ENCODE data around the gene ASPG. TPM values are rescaled to one million over a fixed set of nuclear protein-coding genes. Genes with fewer than 3 reads are reported as not detected.

The ASPG gene
- total RNA-seq, 2 experiments from 2014 or later: not detected

DNA sequence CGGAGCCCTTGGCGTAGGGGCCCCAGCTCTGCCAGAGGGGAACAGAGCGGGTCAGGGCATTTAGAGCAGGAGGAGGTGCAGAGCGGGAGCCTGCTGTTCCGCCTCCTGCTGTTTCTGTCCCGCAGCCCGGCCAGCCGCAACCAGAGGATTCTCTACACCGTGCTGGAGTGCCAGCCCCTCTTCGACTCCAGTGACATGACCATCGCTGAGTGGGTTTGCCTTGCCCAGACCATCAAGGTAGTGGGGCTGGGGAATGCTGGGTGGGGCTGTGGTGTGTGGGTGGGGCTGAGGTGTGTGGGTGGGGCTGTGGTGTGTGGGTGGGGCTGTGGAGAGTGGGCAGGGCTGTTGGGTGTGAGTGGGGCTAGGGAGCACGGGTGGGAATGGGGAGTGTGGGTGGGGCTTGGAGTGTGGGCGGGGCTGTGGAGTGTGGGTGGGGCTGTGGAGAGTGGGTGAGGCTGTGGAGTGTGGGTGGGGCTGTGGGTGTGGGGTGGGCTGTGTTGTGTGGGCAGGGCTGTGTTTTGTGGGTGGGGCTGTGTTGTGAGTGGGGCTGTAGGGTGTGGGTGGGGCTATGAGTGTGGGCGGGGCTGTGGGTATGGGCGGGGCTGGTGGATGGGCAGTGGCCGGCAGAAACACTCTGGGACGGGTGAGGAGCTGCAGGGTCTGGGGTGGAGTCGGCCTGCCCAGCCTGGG is 8.0 kb downstream of the ASPG start:
- ATAC-seq (no peak), DNase-seq (no peak)
- no peak for TF ChIP-seq CTCF (IDR thresholded peaks at IDR 0.05)
- peaks cover 3% of the 10 kb centered on the region for H3K4me1 Mint-ChIP-seq (ENCODE audit: low read depth)
- H3K27ac Mint-ChIP-seq: no peak overlapping the region
- no peaks in the 10 kb centered on the region for H3K9me3 Mint-ChIP-seq
- CTCF ChIA-PET: interaction anchor here (0.9 to 2.3 kb wide), 8 partner anchors 9 to 547 kb away, joined by 3 to 9 read pairs (median 4); no protein-coding TSS in a partner anchor
- no peaks in the 10 kb centered on the region for H3K27me3 Mint-ChIP-seq
- H3K36me3 Mint-ChIP-seq (ENCODE audit: low read depth): no peaks in the 10 kb centered on the region
- POLR2A ChIA-PET: no interaction called here
- intact Hi-C loops (cut with micrococcal nuclease): no loop called here
- H3K4me3 Mint-ChIP-seq: no peak overlapping the region

GRCh38 chr14:104094056-104094708 is 8.7 kb downstream of the ASPG start:
- H3K27ac Mint-ChIP-seq: no peak overlapping the region
- TF ChIP-seq CTCF (IDR thresholded peaks at IDR 0.05): no peak
- ChIA-PET POLR2A (no interaction called here), CTCF (interaction anchor here (0.9 to 2.3 kb wide), 9 partner anchors 9 to 534 kb away, joined by 3 to 9 read pairs (median 4); no protein-coding TSS in a partner anchor)
- no peak for ATAC-seq
- DNase-seq: peak; percentile 14
- no peaks in the 10 kb centered on the region for H3K9me3 Mint-ChIP-seq
- intact Hi-C loops (cut with micrococcal nuclease): no loop called here
- H3K36me3 Mint-ChIP-seq (ENCODE audit: low read depth): no peaks in the 10 kb centered on the region
- no peaks in the 10 kb centered on the region for H3K27me3 Mint-ChIP-seq
- H3K4me1 Mint-ChIP-seq (ENCODE audit: low read depth): peaks cover 3% of the 10 kb centered on the region
- H3K4me3 Mint-ChIP-seq: no peak overlapping the region

GRCh38 chr14:104094709-104095425 is 9.4 kb downstream of the ASPG start:
- no peaks in the 10 kb centered on the region for H3K9me3 Mint-ChIP-seq
- peak; percentile 93 for TF ChIP-seq CTCF (IDR thresholded peaks at IDR 0.05)
- intact Hi-C loops (cut with micrococcal nuclease): no loop called here
- no peaks in the 10 kb centered on the region for H3K27me3 Mint-ChIP-seq
- H3K4me3 Mint-ChIP-seq: no peak overlapping the region
- H3K27ac Mint-ChIP-seq: no peak overlapping the region
- CTCF ChIA-PET: interaction anchor here (0.9 to 2.3 kb wide), 8 partner anchors 9 to 533 kb away, joined by 3 to 9 read pairs (median 4); no protein-coding TSS in a partner anchor
- ATAC-seq (peak; percentile 84), DNase-seq (peak; percentile 83)
- H3K36me3 Mint-ChIP-seq (ENCODE audit: low read depth): no peaks in the 10 kb centered on the region
- H3K4me1 Mint-ChIP-seq (ENCODE audit: low read depth): peaks cover 3% of the 10 kb centered on the region
- POLR2A ChIA-PET: no interaction called here

- no peaks in the 10 kb centered on the region for H3K9me3 Mint-ChIP-seq
- no peak for TF ChIP-seq CTCF (IDR thresholded peaks at IDR 0.05)
- no peak overlapping the region for H3K4me3 Mint-ChIP-seq
- H3K36me3 Mint-ChIP-seq (ENCODE audit: low read depth): no peaks in the 10 kb centered on the region
- no peak overlapping the region for H3K27ac Mint-ChIP-seq
- ChIA-PET POLR2A (no interaction called here), CTCF (interaction anchor here (0.7 to 2.3 kb wide), 6 partner anchors 18 to 533 kb away, joined by 3 to 9 read pairs (median 5); no protein-coding TSS in a partner anchor)
- no peak for DNase-seq
- intact Hi-C loops (cut with micrococcal nuclease): no loop called here
- H3K4me1 Mint-ChIP-seq (ENCODE audit: low read depth): peaks cover 3% of the 10 kb centered on the region
- ATAC-seq: no peak
- no peaks in the 10 kb centered on the region for H3K27me3 Mint-ChIP-seq
Measured at GRCh38 chr14:104095426-104096310, 10.2 kb downstream of the ASPG start.
